ENCODE results near the gene ZNF70.

DNA sequence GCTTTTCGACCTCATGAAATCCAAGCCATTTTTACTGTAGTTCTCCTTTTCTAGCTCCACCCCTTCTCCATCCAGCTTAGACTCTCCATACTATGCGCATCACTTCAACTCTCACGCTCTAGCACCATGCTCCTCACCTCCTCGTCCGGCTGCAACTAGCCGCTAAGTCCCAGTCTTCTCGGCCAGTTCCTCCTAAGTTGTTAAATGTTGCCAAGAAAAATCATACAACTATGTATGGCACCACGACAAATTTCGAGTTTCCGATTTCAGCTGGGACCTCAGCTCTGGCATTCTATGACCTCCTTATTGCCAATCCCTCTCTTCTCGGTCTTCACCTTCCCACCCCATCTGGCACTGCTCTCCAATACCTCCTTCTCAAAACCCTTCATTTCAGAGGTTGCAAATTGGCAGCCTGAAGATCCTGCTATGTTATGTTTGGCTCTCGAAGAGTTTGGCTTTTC lies 1.0 kb downstream of the ZNF70 start:
- TF ChIP-seq, protein P1, sequence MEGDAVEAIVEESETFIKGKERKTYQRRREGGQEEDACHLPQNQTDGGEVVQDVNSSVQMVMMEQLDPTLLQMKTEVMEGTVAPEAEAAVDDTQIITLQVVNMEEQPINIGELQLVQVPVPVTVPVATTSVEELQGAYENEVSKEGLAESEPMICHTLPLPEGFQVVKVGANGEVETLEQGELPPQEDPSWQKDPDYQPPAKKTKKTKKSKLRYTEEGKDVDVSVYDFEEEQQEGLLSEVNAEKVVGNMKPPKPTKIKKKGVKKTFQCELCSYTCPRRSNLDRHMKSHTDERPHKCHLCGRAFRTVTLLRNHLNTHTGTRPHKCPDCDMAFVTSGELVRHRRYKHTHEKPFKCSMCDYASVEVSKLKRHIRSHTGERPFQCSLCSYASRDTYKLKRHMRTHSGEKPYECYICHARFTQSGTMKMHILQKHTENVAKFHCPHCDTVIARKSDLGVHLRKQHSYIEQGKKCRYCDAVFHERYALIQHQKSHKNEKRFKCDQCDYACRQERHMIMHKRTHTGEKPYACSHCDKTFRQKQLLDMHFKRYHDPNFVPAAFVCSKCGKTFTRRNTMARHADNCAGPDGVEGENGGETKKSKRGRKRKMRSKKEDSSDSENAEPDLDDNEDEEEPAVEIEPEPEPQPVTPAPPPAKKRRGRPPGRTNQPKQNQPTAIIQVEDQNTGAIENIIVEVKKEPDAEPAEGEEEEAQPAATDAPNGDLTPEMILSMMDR (IDR thresholded peaks at IDR 0.05; ENCODE audit: low read depth, low read length, poor library complexity, severe bottlenecking) = no peak
- TF ChIP-seq EZH2phosphoT487 (IDR thresholded peaks at IDR 0.05; ENCODE audit: borderline replicate concordance, low read length) = no peak
